Keratinocyte (primary cell): ENCODE results near the gene MYOC. TPM values are rescaled to one million over a fixed set of nuclear protein-coding genes. Genes with fewer than 3 reads are reported as not detected.

Experiments
- DNase-seq: peaks from one replicate; pipeline ENCODE4 v3.0.0-alpha.2; 2011; ENCODE audit warnings: low read depth, missing footprints, low spot score
- FAIRE-seq: peaks from 2 replicates; lab custom pipeline; 2011; peaks lifted over from hg19 to GRCh38; lab: Jason Lieb, UNC
- H2AFZ ChIP-seq: 2 replicates; pipeline ENCODE4 v1.6.0; 2012; ENCODE audit warnings: low read length, control low read depth, inconsistent platforms; ENCODE audit not compliant: control insufficient read depth
- H3K27ac ChIP-seq: 2 replicates; pipeline ENCODE4 v1.5.1; 2011; ENCODE audit warnings: low read length; ENCODE audit not compliant: control insufficient read depth, insufficient read depth
- H3K27me3 ChIP-seq: 3 replicates; pipeline ENCODE4 v1.6.0; 2011; ENCODE audit warnings: low read length; ENCODE audit not compliant: control insufficient read depth, insufficient read depth; ENCODE audit errors: extremely low read depth
- H3K36me3 ChIP-seq, 2 experiments: 2 replicates in 1 of 2; 3 replicates in 1 of 2; pipeline ENCODE4 v1.5.1; 2011; ENCODE audit warnings: low read length in 2 of 2, mild to moderate bottlenecking in 1 of 2; ENCODE audit not compliant: control insufficient read depth in 2 of 2, insufficient read depth in 2 of 2; ENCODE audit errors: extremely low read depth in 1 of 2
- H3K4me1 ChIP-seq: 3 replicates; pipeline ENCODE4 v1.5.1; 2011; ENCODE audit warnings: low read length; ENCODE audit not compliant: control insufficient read depth, insufficient read depth; ENCODE audit errors: extremely low read depth
- H3K4me2 ChIP-seq: 3 replicates; pipeline ENCODE4 v1.6.0; 2011; ENCODE audit warnings: low read depth, low read length; ENCODE audit not compliant: control insufficient read depth, insufficient read depth; ENCODE audit errors: extremely low read depth
- H3K4me3 ChIP-seq, 3 experiments: fragments of 200-600 bp in 1 of 3; sonication (generic) in 1 of 3; 2 replicates in 2 of 3; 3 replicates in 1 of 3; pipeline ENCODE4 v1.5.1; 2011 to 2016; ENCODE audit warnings: low read length in 3 of 3, mild to moderate bottlenecking in 3 of 3, control low read depth in 2 of 3, inconsistent platforms in 1 of 3, low read depth in 1 of 3, mixed read lengths in 1 of 3, mixed run types in 1 of 3, moderate library complexity in 1 of 3; ENCODE audit not compliant: control insufficient read depth in 2 of 3, insufficient read depth in 2 of 3; ENCODE audit errors: extremely low read depth in 1 of 3
- H3K79me2 ChIP-seq: 2 replicates; pipeline ENCODE4 v1.6.0; 2012; ENCODE audit warnings: low read length; ENCODE audit not compliant: control insufficient read depth, insufficient read depth
- H3K9ac ChIP-seq: 3 replicates; pipeline ENCODE4 v1.6.0; 2011; ENCODE audit warnings: low read length; ENCODE audit not compliant: control insufficient read depth, insufficient read depth; ENCODE audit errors: extremely low read depth
- H3K9me1 ChIP-seq: 3 replicates; pipeline ENCODE4 v1.6.0; 2011; ENCODE audit warnings: low read length; ENCODE audit not compliant: control insufficient read depth, insufficient read depth; ENCODE audit errors: extremely low read depth
- H3K9me3 ChIP-seq: 2 replicates; pipeline ENCODE4 v1.5.1; 2012; ENCODE audit warnings: low read depth, low read length; ENCODE audit not compliant: control insufficient read depth
- H4K20me1 ChIP-seq: 3 replicates; pipeline ENCODE4 v1.6.0; 2011; ENCODE audit warnings: low read length; ENCODE audit not compliant: control insufficient read depth, insufficient read depth; ENCODE audit errors: extremely low read depth
- CTCF ChIP-seq, 3 experiments: IDR thresholded peaks in 1 of 3; conservative IDR thresholded peaks in 1 of 3; optimal IDR thresholded peaks in 1 of 3; 2 replicates in 2 of 3; 3 replicates in 1 of 3; pipeline versions ENCODE3 to v1.5.1; 2011; ENCODE audit warnings: low read length in 3 of 3, mild to moderate bottlenecking in 3 of 3, moderate library complexity in 2 of 3, control low read depth in 1 of 3, inconsistent platforms in 1 of 3; ENCODE audit not compliant: insufficient read depth in 2 of 3; ENCODE audit errors: extremely low read depth in 1 of 3
- EZH2 ChIP-seq: IDR thresholded peaks from one replicate; pipeline ENCODE4 v1.6.1; 2012; ENCODE audit warnings: inconsistent platforms, mild to moderate bottlenecking, low read length, moderate library complexity
- dilution Hi-C: fragments of 300-500 bp; cut with MboI; formaldehyde crosslinking; loops from one replicate; pipeline ENCODE4 v1.7.0; 2020; ENCODE audit warnings: low sequenced_read_pairs; ENCODE audit not compliant: extremely low pct_ligation_motif_present
- polyA plus RNA-seq, 5 experiments: library from polyadenylated mRNA; depleted of rRNA in 3 of 5; stranded (reverse) in 3 of 5; stranded (forward) in 1 of 5; unstranded in 1 of 5; fragments of >200 nt; gene quantifications; 1 replicate in 1 of 5; 2 replicates in 3 of 5; 3 replicates in 1 of 5; pipeline versions ENCODE4 v1.2.1 to v1.2.3, GENCODE V29; 2011 to 2012; ENCODE audit warnings: missing spikeins in 2 of 5, low read depth in 1 of 5, low replicate concordance in 1 of 5

Gene MYOC
- polyA plus RNA-seq, 1 donor (not counting 4 experiments of a cell fraction or from before 2014, with no cell fraction given): not detected

- Histone ChIP-seq H3K9me1 (no peaks in the 10 kb centered on the region), H3K9me3 (no peaks in the 10 kb centered on the region), H3K27me3 (no peaks in the 10 kb centered on the region), H3K4me1 (no peaks in the 10 kb centered on the region), H3K9ac (no peak overlapping the region), H3K27ac (no peak overlapping the region), H3K79me2 (no peaks in the 10 kb centered on the region), H3K36me3 (no peaks in the 10 kb centered on the region), H3K4me3 (no peak overlapping the region), H4K20me1 (no peaks in the 10 kb centered on the region), H2AFZ (no peak overlapping the region), H3K4me2 (no peak overlapping the region)
- dilution Hi-C loops: loop anchor here (25.0 kb wide), 1 partner anchor 352 kb away; no protein-coding TSS in a partner anchor
- FAIRE-seq (no peak), DNase-seq (no peak)
- no peak for TF ChIP-seq CTCF (optimal IDR thresholded peaks at IDR 0.05 in 1 of 3, IDR thresholded peaks at IDR 0.05 in 1 of 3, conservative IDR thresholded peaks at IDR 0.05 in 1 of 3; ENCODE audit: extremely low read depth in 1 of 3, insufficient read depth in 2 of 3, low read length in 3 of 3)
- no peak for TF ChIP-seq EZH2
These were observed 16.8 kb downstream of the MYOC start for GRCh38 chr1:171635661-171636060.

GRCh38 chr1:171628225-171628624, 24.3 kb downstream of the MYOC start:
- Histone ChIP-seq H3K4me1 (no peaks in the 10 kb centered on the region), H4K20me1 (no peaks in the 10 kb centered on the region), H3K27ac (no peak overlapping the region), H3K79me2 (no peaks in the 10 kb centered on the region), H3K4me2 (no peak overlapping the region), H3K9me3 (no peaks in the 10 kb centered on the region), H2AFZ (no peak overlapping the region), H3K27me3 (no peaks in the 10 kb centered on the region), H3K9ac (no peak overlapping the region), H3K9me1 (no peaks in the 10 kb centered on the region), H3K36me3 (no peaks in the 10 kb centered on the region), H3K4me3 (no peak overlapping the region)
- TF ChIP-seq CTCF (optimal IDR thresholded peaks at IDR 0.05 in 1 of 3, IDR thresholded peaks at IDR 0.05 in 1 of 3, conservative IDR thresholded peaks at IDR 0.05 in 1 of 3; ENCODE audit: extremely low read depth in 1 of 3, insufficient read depth in 2 of 3, low read length in 3 of 3) (no peak), EZH2 (no peak)
- no peak for DNase-seq
- dilution Hi-C loops: loop anchor here (25.0 kb wide), 1 partner anchor 359 kb away; no protein-coding TSS in a partner anchor
- FAIRE-seq: no peak
